ENCODE data around the gene MAP2K5.

GRCh38 chr15:67611370-67612369, 69.2 kb downstream of the MAP2K5 start:
- TF ChIP-seq CTCF (IDR thresholded peaks at IDR 0.05) (no peak), MAX (CRISPR knock-in tag; IDR thresholded peaks at IDR 0.05) (no peak)

All from WTC11 (cell line).